GM19035 (cell line): Measurements from ENCODE around the gene KCNQ1.

Experiments
- ATAC-seq: cut with Tn5 transposase; IDR thresholded peaks from one replicate; pipeline ENCODE4 v1.9.1; 2021; ENCODE audit not compliant: unreplicated experiment

Gene KCNQ1

GRCh38 chr11:2521081-2521732 is 76.4 kb downstream of the KCNQ1 start:
- ATAC-seq: no peak

GRCh38 chr11:2521733-2522630 is 77.2 kb downstream of the KCNQ1 start:
- no peak for ATAC-seq

- no peak for ATAC-seq
These were observed 77.9 kb downstream of the KCNQ1 start for GRCh38 chr11:2522631-2523255.

GRCh38 chr11:2523821-2524391 is 79.1 kb downstream of the KCNQ1 start:
- ATAC-seq: no peak

GRCh38 chr11:2524446-2525165 is 79.8 kb downstream of the KCNQ1 start:
- no peak for ATAC-seq

GRCh38 chr11:2525166-2525861 is 80.5 kb downstream of the KCNQ1 start:
- no peak for ATAC-seq

- ATAC-seq: no peak
These were observed 81.4 kb downstream of the KCNQ1 start for GRCh38 chr11:2525941-2526807.

- ATAC-seq: no peak
These were observed 82.1 kb downstream of the KCNQ1 start for GRCh38 chr11:2526808-2527381.

- no peak for ATAC-seq
These were observed 82.9 kb downstream of the KCNQ1 start for GRCh38 chr11:2527621-2528291.

GRCh38 chr11:2528301-2529050 is 83.7 kb downstream of the KCNQ1 start:
- ATAC-seq: no peak

GRCh38 chr11:2529173-2529572 is 84.4 kb downstream of the KCNQ1 start:
- ATAC-seq: no peak

GRCh38 chr11:2529636-2530035 is 84.8 kb downstream of the KCNQ1 start:
- no peak for ATAC-seq

- ATAC-seq: no peak
These were observed 85.5 kb downstream of the KCNQ1 start for GRCh38 chr11:2530131-2530854.

- no peak for ATAC-seq
These were observed 86.0 kb downstream of the KCNQ1 start for GRCh38 chr11:2530855-2531200.

GRCh38 chr11:2531277-2531986 is 86.6 kb downstream of the KCNQ1 start:
- ATAC-seq: no peak

GRCh38 chr11:2531987-2532703 is 87.3 kb downstream of the KCNQ1 start:
- ATAC-seq: no peak
